Hepatocyte (in vitro differentiated cells): ENCODE data around the gene COL5A2. TPM values are rescaled to one million over a fixed set of nuclear protein-coding genes. Genes with fewer than 3 reads are reported as not detected.

Experiments used
- DNase-seq: peaks from one replicate; pipeline ENCODE4 v3.0.0-alpha.2; 2016; ENCODE audit warnings: low spot score
- H2AFZ ChIP-seq: fragments of 200-600 bp; sonication (generic); 2 replicates; pipeline ENCODE4 v1.6.0; 2016; ENCODE audit warnings: antibody characterized with exemption, mild to moderate bottlenecking
- H3K27ac ChIP-seq: fragments of 200-600 bp; sonication (generic); 2 replicates; pipeline ENCODE4 v1.5.1; 2016; ENCODE audit warnings: mild to moderate bottlenecking
- H3K27me3 ChIP-seq: fragments of 200-600 bp; sonication (generic); 2 replicates; pipeline ENCODE4 v1.6.1; 2016
- H3K36me3 ChIP-seq: fragments of 200-600 bp; sonication (generic); replicated peaks from 2 replicates; pipeline ENCODE4 v1.5.1; 2016; ENCODE audit warnings: low read depth; ENCODE audit not compliant: insufficient read depth
- H3K4me1 ChIP-seq: fragments of 200-600 bp; sonication (generic); 2 replicates; pipeline ENCODE4 v1.5.1; 2016; ENCODE audit warnings: mild to moderate bottlenecking, moderate library complexity; ENCODE audit not compliant: insufficient read depth
- H3K4me2 ChIP-seq: fragments of 200-600 bp; sonication (generic); 2 replicates; pipeline ENCODE4 v1.6.0; 2016
- H3K4me3 ChIP-seq: fragments of 200-600 bp; sonication (generic); 2 replicates; pipeline ENCODE4 v1.5.1; 2016; ENCODE audit warnings: mild to moderate bottlenecking
- H3K79me2 ChIP-seq: fragments of 200-600 bp; sonication (generic); 2 replicates; pipeline ENCODE4 v1.6.0; 2017; ENCODE audit warnings: mild to moderate bottlenecking
- H3K9me2 ChIP-seq: fragments of 200-600 bp; sonication (generic); replicated peaks from 2 replicates; pipeline ENCODE4 v1.6.0; 2017; ENCODE audit warnings: mild to moderate bottlenecking; ENCODE audit not compliant: insufficient read depth
- H3K9me3 ChIP-seq: fragments of 200-600 bp; sonication (generic); 2 replicates; pipeline ENCODE4 v1.5.1; 2016; ENCODE audit warnings: low read depth, mild to moderate bottlenecking
- H4K20me1 ChIP-seq: fragments of 200-600 bp; sonication (generic); 2 replicates; pipeline ENCODE4 v1.6.0; 2016; ENCODE audit warnings: mild to moderate bottlenecking; ENCODE audit not compliant: insufficient read depth, poor library complexity, severe bottlenecking
- CTCF ChIP-seq: fragments of 200-600 bp; sonication (generic); IDR thresholded peaks from 2 replicates; pipeline ENCODE4 v1.5.1; 2016; ENCODE audit warnings: antibody characterized with exemption, mild to moderate bottlenecking; ENCODE audit not compliant: poor library complexity
- EZH2 ChIP-seq: fragments of 200-600 bp; sonication (generic); IDR thresholded peaks from 2 replicates; pipeline ENCODE4 v1.6.1; 2016; ENCODE audit warnings: antibody characterized with exemption, mild to moderate bottlenecking, borderline replicate concordance
- EZH2phosphoT487 ChIP-seq: fragments of 200-600 bp; sonication (generic); IDR thresholded peaks from one replicate; pipeline ENCODE4 v1.6.1; 2018; ENCODE audit warnings: antibody characterized with exemption, mild to moderate bottlenecking, low read depth, moderate library complexity; ENCODE audit not compliant: unreplicated experiment, severe bottlenecking
- WGBS: methylation state at CpG from one replicate; pipeline ENCODE4 v1.1.6; 2016; ENCODE audit warnings: low lambda C conversion rate; ENCODE audit errors: missing lambda C conversion rate; 5-methylcytosine and 5-hydroxymethylcytosine counted together
- polyA plus RNA-seq: library from polyadenylated mRNA; unstranded; fragments of >200 nt; fragmentation: Nextera tagmentation; extraction: Ambion mirVana; gene quantifications from 2 replicates; pipeline ENCODE4 v1.2.1, GENCODE V29; 2016
- total RNA-seq: library from RNA; depleted of rRNA; stranded (reverse); fragments of >200 nt; gene quantifications from 2 replicates; pipeline ENCODE4 v1.2.3, GENCODE V29; 2014

The COL5A2 gene
- total and polyA plus RNA-seq, 2 experiments from 2014 or later, result 137 to 406 TPM

- 93% methylated on average over 2 of the region's 2 CpGs for WGBS
- H3K79me2 ChIP-seq, result peaks cover 50% of the 10 kb centered on the region
- no peaks in the 10 kb centered on the region for H3K9me2 ChIP-seq
- no peaks in the 10 kb centered on the region for H4K20me1 ChIP-seq
- H3K27me3 ChIP-seq, result no peaks in the 10 kb centered on the region
- H3K27ac ChIP-seq, result no peak overlapping the region
- no peak overlapping the region for H2AFZ ChIP-seq
- no peak for DNase-seq
- H3K4me1 ChIP-seq, result peaks cover 7% of the 10 kb centered on the region
- TF ChIP-seq EZH2 (no peak), CTCF (no peak), EZH2phosphoT487 (no peak)
- H3K4me3 ChIP-seq, result no peak overlapping the region
- H3K9me3 ChIP-seq, result no peaks in the 10 kb centered on the region
- H3K4me2 ChIP-seq, result no peak overlapping the region
- no peaks in the 10 kb centered on the region for H3K36me3 ChIP-seq
Observed at GRCh38 chr2:189111063-189111715, 68.4 kb downstream of the COL5A2 start.

GRCh38 chr2:189109921-189110397 lies 69.6 kb downstream of the COL5A2 start:
- H3K9me2 ChIP-seq, result no peaks in the 10 kb centered on the region
- WGBS, result 54% methylated on average over 2 of the region's 2 CpGs
- no peaks in the 10 kb centered on the region for H4K20me1 ChIP-seq
- no peaks in the 10 kb centered on the region for H3K27me3 ChIP-seq
- H3K79me2 ChIP-seq, result peaks cover 39% of the 10 kb centered on the region
- no peaks in the 10 kb centered on the region for H3K36me3 ChIP-seq
- no peak overlapping the region for H3K27ac ChIP-seq
- H3K9me3 ChIP-seq, result no peaks in the 10 kb centered on the region
- H3K4me2 ChIP-seq, result no peak overlapping the region
- no peak overlapping the region for H2AFZ ChIP-seq
- H3K4me1 ChIP-seq, result peaks cover 7% of the 10 kb centered on the region
- TF ChIP-seq EZH2 (no peak), EZH2phosphoT487 (no peak), CTCF (no peak)
- H3K4me3 ChIP-seq, result no peak overlapping the region
- no peak for DNase-seq

GRCh38 chr2:189104934-189105333 lies 74.6 kb downstream of the COL5A2 start:
- no peaks in the 10 kb centered on the region for H3K9me3 ChIP-seq
- peaks cover 2% of the 10 kb centered on the region for H4K20me1 ChIP-seq
- peaks cover 4% of the 10 kb centered on the region for H3K79me2 ChIP-seq
- TF ChIP-seq CTCF (no peak), EZH2phosphoT487 (no peak), EZH2 (no peak)
- no peak overlapping the region for H3K27ac ChIP-seq
- H3K4me1 ChIP-seq, result peaks cover 2% of the 10 kb centered on the region
- no peaks in the 10 kb centered on the region for H3K27me3 ChIP-seq
- no peaks in the 10 kb centered on the region for H3K36me3 ChIP-seq
- H3K9me2 ChIP-seq, result no peaks in the 10 kb centered on the region
- WGBS, result 95% methylated on average over 2 of the region's 2 CpGs
- H2AFZ ChIP-seq, result no peak overlapping the region
- DNase-seq, result no peak
- no peak overlapping the region for H3K4me3 ChIP-seq
- no peak overlapping the region for H3K4me2 ChIP-seq
